Middle frontal gyrus (tissue), 1 donor: ENCODE measurements around the gene SFXN5.

ENCODE experiments used
- DNase-seq: peaks from one replicate; pipeline ENCODE4 v3.0.0-alpha.2; 2015; ENCODE audit warnings: low spot score; ENCODE audit errors: extremely low spot score

The SFXN5 gene

GRCh38 chr2:72995430-72996116 lies 75.9 kb downstream of the SFXN5 start:
- DNase-seq = no peak

- DNase-seq = no peak
Observed at GRCh38 chr2:72994991-72995380, 76.5 kb downstream of the SFXN5 start.

- no peak for DNase-seq
Observed at GRCh38 chr2:72994282-72994990, 77.1 kb downstream of the SFXN5 start.

- DNase-seq = no peak
Observed at GRCh38 chr2:72993933-72994280, 77.6 kb downstream of the SFXN5 start.

GRCh38 chr2:72993147-72993932 lies 78.2 kb downstream of the SFXN5 start:
- DNase-seq = no peak

DNA sequence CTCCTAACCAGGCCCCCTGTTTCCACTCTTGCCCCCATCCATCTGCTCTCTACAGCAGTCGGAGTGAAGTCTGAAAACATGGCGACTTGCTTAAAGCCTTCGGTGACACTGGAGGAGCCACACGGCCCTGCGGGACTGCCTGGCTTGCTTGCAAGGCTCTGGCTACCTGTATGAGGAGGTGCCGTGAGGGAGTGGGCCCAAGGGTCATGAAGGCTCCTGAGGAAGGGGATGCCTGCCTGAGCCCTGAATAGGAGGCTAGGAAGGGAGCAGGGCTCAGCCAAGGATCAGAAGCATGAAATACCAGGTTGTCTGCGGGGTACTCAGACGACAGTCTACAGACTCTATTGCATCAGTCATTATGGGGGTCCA lies 78.8 kb downstream of the SFXN5 start:
- DNase-seq = no peak

GRCh38 chr2:72991980-72992733 lies 79.4 kb downstream of the SFXN5 start:
- DNase-seq = no peak

DNA sequence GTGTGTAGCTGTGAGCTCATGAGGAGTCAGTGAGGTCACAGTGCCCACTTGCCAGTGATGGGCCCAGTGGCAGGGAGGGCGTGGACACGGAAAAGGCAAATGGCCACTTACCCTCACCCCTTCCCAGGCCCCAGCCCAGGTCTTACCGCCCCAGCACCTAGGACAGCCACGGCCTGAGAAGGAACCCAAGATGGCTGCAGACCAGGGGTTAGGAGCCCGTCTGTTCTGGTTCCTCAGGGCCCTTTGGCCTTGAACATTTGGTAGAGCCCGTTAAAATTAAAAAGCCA lies 80.1 kb downstream of the SFXN5 start:
- no peak for DNase-seq

DNA sequence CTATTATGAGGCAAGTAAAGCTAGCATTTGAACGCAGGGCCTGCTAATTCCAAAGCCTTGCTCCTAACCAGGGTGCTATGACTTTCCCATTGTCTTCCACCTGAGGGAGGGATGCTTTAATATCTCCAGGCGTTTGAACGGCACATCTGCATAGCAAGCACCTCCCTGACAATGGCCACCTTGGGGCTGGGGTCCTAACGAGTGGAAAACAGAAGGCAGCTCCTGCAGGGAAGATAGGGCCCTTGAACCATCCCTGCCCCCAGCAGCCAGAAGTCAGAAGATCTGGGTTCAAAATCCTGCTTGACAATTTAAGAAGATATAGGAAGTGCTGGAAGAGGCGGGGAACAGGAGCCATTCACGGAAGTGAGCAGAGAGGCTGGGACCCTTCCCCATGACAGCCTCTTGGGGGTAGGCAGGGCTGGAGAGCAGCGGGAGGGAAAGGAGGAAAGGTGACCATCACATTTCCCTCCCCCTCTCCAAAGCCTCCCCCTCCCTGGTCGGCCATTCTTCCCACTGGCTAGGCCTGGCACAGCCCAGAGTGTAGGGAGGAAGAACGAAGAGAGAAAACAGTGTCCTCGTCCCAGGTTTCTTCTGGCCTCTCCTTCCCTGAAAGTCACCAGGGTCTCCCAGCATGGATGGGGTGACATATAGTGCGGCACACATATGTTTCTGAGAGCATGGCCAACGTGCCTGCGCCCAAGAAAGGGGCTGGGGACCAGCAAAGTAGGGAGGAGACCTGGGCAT lies 80.6 kb downstream of the SFXN5 start:
- DNase-seq = no peak

GRCh38 chr2:72989770-72990556 lies 81.5 kb downstream of the SFXN5 start:
- no peak for DNase-seq

DNA sequence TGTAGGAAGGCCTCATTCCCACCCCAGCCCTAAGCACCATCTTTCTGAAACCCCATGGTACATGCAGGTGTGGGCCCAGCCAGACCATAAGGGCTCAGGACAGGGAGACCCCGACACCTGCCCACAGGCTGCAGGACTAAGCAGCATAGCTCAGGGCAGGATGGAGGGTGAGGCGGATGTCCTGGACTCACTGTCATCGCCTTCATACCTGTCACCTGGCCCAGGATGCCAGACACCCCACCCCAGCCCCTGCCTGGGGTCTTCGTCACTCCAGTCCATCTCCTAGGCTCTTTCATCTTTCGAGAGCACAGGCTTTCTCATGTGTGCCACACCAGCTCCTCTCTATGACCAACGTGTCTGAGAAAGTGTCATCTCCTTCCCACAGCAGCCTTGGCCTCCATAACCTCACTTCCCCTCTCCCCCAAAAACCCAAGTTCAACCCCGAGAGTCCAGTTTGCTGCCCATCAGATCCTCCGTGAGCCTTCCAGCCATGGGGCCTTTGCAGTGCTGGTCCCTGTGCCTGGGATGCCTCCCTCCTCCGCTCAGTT lies 82.7 kb downstream of the SFXN5 start:
- no peak for DNase-seq

- no peak for DNase-seq
Observed at GRCh38 chr2:72988041-72988440, 83.5 kb downstream of the SFXN5 start.

GRCh38 chr2:72985891-72986683 lies 85.4 kb downstream of the SFXN5 start:
- no peak for DNase-seq

DNA sequence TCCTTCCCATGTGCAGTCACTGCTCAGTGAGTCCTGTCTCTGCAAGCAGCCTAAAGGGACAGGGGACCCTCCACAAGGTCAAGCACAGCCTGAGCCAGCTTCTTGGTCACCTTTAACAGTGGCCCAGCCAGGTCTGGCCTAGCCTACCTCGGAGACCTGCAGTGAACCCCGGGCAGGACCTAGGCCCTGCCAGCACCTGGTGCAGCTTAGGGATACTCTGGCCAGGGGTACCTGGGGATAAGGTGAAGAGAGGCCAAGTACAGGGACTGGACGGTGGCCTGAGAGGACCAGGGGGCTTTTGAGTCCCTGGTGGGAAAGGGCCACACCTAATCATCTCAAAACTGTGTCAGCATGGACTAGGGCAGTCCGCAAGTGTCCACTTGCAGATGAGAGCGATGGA lies 86.4 kb downstream of the SFXN5 start:
- DNase-seq = no peak

DNA sequence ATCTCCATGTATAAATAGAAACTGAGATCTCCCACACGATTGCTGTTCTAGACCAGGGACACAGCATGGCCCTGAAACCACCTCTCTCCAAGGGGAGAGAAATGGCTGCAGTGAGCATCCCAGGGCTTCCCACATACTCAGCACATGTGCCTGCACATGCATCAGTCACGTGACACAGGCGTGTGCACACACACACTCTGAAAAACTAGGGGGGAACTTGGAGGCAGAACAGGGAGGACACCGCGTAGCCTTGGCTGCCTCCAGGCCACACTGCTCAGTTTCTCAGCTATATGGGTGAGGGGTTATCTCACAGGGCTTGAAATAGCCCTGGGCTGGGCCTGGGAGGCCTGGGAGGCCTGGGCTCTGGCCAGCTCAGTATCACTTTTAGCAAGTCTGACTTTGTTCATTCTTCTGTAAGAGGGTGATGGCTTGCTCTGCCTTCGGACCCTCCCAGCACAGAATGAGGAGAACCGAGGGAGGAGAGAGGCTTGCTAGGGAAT lies 87.3 kb downstream of the SFXN5 start:
- no peak for DNase-seq

- DNase-seq = no peak
Observed at GRCh38 chr2:72983500-72984161, 87.9 kb downstream of the SFXN5 start.

GRCh38 chr2:72982781-72983499 lies 88.6 kb downstream of the SFXN5 start:
- DNase-seq = no peak

- DNase-seq = no peak
Observed at GRCh38 chr2:72982219-72982618, 89.3 kb downstream of the SFXN5 start.
